Ureter (tissue), 1 donor: ENCODE data around the gene XPC. TPM values are rescaled to one million over a fixed set of nuclear protein-coding genes. Genes with fewer than 3 reads are reported as not detected.
"Not testable (repeated sequence)": the region's sequence is repeated elsewhere in the genome, so short reads cannot be mapped to it uniquely, and the experiment has no call there.

Experiments used
- DNase-seq: peaks from one replicate; pipeline ENCODE4 v3.0.0-alpha.2; 2020; ENCODE audit warnings: low spot score
- total RNA-seq: library from RNA; stranded (reverse); gene quantifications from one replicate; pipeline ENCODE4 v1.2.4, GENCODE V29; 2023
- donor health status: DM: yes; HTN: yes; CAD: no.

The XPC gene
- total RNA-seq, 1 donor from 2014 or later = 55.6 TPM

GRCh38 chr3:14119651-14120050 lies 58.8 kb downstream of the XPC start:
- DNase-seq = no peak

DNA sequence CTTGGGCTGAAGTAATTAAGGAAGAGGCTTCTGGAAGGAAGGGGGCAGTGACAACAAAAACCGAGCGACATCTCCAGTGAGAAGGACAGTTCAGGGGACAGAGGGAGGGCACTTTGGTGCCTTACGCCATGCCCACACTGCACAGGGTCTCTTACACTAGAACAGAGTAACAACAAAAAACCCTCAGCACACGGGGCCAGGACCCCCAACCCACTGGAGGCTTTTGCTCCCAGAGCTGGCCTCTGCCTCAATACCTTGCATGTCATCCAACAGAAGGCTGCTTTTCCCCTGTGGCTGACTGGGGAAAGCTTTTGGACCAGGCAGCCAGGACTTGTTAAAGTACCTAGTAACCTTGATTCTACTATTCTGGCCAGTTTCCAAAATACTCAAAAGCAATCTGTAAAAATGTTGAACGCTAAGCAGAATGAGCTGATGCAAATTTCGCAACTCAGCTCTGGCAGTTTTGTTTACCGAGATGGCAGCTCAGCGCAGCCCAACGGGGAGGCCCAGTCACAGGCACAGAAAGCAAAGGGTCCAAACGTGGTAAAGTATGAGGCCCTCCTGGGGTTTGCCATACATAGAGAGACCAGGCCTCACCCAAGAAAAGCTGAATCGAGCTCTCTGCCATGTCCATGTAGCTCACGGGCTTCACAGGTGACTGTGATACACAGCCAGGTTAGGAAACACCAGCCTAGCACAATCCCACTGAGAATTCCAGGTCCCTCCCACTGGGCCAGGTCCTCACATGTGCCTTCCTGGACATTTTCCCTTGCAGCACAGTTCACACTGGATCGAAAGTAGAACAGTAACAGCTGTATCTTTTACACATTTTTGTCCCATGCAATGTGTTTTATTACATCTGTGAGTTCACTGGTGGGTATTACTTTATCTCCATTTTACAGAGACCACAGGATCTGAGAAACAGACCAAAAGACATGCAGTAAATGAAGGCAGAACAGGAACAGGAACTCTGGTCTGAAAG lies 59.7 kb downstream of the XPC start:
- no peak for DNase-seq

GRCh38 chr3:14117468-14118399 lies 60.7 kb downstream of the XPC start:
- no peak for DNase-seq

GRCh38 chr3:14113965-14114635 lies 64.3 kb downstream of the XPC start:
- no peak for DNase-seq

DNA sequence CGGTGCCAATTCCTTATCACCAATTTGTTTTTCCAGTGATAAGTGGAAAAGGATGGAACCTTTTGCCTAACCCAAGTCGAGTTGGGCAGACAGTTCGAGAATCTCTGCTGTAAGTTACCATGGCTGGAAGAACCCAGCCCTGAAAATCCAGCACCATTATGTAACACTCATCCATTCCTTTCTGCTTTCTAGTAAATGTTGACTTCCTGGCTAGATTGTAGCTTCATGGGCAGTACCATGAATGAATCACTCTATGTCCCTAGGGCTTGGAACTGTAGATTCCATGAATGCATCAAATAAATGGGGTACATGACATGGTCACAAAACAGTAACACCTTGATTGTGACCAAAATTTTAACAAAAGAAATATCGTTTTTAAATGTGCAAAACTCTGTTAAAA lies 67.7 kb downstream of the XPC start:
- no peak for DNase-seq

DNA sequence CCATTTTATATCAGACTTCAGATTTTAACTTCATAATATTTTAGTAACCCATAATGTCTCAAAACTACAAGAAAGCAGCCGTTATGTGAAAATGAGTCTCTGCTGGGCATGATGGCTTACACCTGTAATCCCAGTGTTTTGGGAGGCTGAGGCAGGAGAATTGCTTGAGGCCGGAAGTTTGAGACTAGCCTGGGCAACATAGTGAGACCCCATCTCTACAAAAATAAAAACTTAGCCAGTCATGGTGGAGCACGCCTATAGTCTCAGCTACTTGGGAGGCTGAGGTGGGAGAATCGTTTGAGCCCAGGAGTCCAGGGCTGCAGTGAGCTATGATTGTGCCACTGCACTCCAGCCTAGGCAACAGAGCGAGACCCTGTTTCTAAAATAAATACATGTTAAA lies 68.6 kb downstream of the XPC start:
- DNase-seq = not testable (repeated sequence)

DNA sequence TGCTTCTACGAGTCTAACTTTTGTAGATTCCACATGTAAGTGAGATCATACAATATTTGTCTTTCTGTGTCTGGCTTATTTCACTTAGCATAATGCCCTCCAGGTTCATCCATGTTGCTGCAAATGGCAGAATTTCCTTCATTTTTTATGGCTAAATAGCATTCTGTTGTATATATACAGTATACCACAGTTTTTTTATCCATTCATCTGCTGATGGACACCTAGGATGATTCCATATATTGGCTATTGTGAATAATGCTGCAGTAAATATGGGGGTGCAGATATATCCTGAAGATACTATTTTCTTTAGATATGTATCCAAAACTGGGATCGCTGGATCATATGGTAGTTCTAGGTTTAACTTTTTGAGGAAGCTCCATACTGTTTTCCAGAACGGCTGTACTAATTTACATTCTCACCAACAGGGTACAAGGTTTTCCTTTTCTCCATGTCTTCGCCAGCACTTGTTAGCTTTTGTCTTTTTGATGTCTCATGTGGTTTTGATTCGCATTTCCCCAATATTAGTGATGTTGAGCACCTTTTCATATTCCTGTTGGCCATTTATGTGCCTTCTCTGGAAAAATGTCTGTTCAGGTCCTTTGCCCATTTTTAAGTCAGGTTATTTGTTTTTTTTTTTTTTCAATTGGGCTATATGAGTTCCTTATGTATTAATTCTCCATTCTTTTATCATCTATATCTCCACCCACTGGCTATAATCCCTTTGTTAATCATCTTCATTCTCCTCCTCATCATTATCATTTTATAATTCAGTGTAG lies 80.6 kb downstream of the XPC start:
- no peak for DNase-seq

- DNase-seq = no peak
Measured at GRCh38 chr3:14096742-14097141, 81.7 kb downstream of the XPC start.

Other genes with a start within 250 kb of the XPC start
- gene CHCHD4, start 53.7 kb downstream of the XPC start, total RNA-seq = 11.2 TPM
- 76.5 TPM for gene TMEM43, start 53.5 kb downstream of the XPC start, total RNA-seq
- 11.4 TPM for gene LSM3, start 216 bp upstream of the XPC start, total RNA-seq
- gene SLC6A6, start 224.0 kb upstream of the XPC start, total RNA-seq = 19.4 TPM